ENCODE results near the gene LBR. TPM values are rescaled to one million over a fixed set of nuclear protein-coding genes. Genes with fewer than 3 reads are reported as not detected.

The LBR gene
- polyA plus RNA-seq, 1 experiment, result 16.7 TPM

- ChIA-PET POLR2A (no interaction called here), CTCF (no interaction called here)
- TF ChIP-seq CTCF (IDR thresholded peaks at IDR 0.05; ENCODE audit: insufficient read depth, low read depth, low read length), result no peak
- Histone ChIP-seq H3K27me3 (ENCODE audit: control insufficient read depth, insufficient read depth, low read length) (no peaks in the 10 kb centered on the region), H3K4me3 (ENCODE audit: low read depth, low read length) (no peak overlapping the region), H3K36me3 (ENCODE audit: control insufficient read depth, insufficient read depth, low read length) (no peaks in the 10 kb centered on the region)
- DNase-seq (ENCODE audit: low read depth), result no peak
Measured at GRCh38 chr1:225355863-225356262, 72.0 kb downstream of the LBR start.

GRCh38 chr1:225354906-225355305 lies 72.9 kb downstream of the LBR start:
- TF ChIP-seq CTCF (IDR thresholded peaks at IDR 0.05; ENCODE audit: insufficient read depth, low read depth, low read length), result no peak
- Histone ChIP-seq H3K27me3 (ENCODE audit: control insufficient read depth, insufficient read depth, low read length) (no peaks in the 10 kb centered on the region), H3K4me3 (ENCODE audit: low read depth, low read length) (no peak overlapping the region), H3K36me3 (ENCODE audit: control insufficient read depth, insufficient read depth, low read length) (no peaks in the 10 kb centered on the region)
- no peak for DNase-seq (ENCODE audit: low read depth)
- POLR2A ChIA-PET, result no interaction called here
- CTCF ChIA-PET, result no interaction called here

Other genes with a start within 250 kb of the LBR start
- gene ENAH, start 225.1 kb upstream of the LBR start, polyA plus RNA-seq (2011; rRNA removed), result 40.9 and 68.7 TPM in 2 replicates